ENCODE data around the gene B9D1.

DNA sequence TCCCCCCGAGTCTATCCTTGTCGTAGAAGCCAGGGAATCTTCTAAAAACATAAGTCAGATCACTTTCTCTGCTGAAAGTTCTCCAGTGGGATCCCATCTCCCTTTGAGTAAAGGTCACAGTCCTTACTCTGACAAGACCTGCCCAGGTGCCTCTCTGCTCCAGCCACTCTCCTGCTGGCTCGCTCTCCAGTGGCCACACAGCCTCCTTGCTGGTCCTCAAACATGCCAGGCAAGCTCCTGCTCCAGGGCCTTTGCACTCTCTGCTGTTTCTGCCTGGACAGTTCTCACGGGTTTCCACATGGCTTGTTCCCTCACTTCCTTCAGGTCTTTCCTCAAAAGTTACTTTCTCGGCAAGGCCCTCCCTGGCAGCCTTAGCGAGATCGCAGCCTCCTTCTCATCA lies 3.4 kb downstream of the B9D1 start:
- no peak for TF ChIP-seq POLR2A (IDR thresholded peaks at IDR 0.05)
- TF ChIP-seq, protein P1, sequence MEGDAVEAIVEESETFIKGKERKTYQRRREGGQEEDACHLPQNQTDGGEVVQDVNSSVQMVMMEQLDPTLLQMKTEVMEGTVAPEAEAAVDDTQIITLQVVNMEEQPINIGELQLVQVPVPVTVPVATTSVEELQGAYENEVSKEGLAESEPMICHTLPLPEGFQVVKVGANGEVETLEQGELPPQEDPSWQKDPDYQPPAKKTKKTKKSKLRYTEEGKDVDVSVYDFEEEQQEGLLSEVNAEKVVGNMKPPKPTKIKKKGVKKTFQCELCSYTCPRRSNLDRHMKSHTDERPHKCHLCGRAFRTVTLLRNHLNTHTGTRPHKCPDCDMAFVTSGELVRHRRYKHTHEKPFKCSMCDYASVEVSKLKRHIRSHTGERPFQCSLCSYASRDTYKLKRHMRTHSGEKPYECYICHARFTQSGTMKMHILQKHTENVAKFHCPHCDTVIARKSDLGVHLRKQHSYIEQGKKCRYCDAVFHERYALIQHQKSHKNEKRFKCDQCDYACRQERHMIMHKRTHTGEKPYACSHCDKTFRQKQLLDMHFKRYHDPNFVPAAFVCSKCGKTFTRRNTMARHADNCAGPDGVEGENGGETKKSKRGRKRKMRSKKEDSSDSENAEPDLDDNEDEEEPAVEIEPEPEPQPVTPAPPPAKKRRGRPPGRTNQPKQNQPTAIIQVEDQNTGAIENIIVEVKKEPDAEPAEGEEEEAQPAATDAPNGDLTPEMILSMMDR (IDR thresholded peaks at IDR 0.05), result no peak
